ENCODE measurements around the gene TNFRSF25.

DNA sequence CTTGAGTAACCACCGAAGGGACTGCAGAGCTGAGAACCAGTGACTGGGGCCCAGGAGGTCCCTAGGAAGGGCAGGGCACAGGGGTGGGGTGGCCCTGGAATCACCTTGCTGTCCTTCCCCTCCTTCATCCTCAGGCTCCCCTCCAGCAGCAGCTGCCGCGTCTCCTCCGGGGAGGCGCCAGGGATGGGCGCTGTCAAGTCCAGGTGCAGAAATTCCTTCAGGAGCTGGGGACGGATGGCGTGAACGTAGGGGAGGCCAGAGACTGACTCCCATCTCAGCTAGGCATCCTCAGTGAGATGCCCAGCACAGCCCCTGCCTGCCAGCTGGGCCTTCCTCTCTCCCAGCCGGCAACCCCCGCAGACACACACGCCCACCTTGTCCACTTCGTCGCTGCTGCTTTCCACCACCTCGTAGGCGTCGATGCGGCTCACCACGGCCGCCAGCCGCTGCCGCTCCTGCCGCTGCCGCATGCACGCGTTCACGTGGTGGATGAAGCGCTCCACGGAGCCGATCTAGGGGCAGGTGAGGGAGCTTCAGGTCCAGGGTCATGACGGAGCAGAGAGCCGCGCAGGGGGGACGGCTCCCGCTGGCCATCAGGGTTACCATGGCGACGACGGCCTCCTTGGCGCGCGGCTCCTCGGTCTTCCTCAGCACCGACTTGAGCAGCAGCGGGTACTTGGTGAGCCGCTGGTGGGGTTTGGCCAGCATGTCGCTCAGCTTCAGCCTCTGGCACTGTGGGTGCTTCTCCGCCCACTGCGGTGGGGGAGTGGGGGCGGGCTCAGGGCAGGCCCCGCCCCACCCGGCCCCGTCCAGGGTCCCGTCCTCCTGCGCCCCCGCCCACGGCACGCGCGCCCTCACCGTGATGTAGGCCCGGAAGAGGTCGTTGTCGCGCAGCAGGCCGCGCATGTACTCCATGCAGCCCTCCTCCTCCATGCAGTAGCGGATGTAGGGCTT, 4.4 kb upstream of the TNFRSF25 start:
- TF ChIP-seq GATA2 (IDR thresholded peaks at IDR 0.05; ENCODE audit: low read depth, low read length) (no peak), GATA3 (IDR thresholded peaks at IDR 0.05; ENCODE audit: low read depth, low read length) (no peak)
